ENCODE data around the gene FADS3. TPM values are rescaled to one million over a fixed set of nuclear protein-coding genes. Genes with fewer than 3 reads are reported as not detected.

The FADS3 gene, protein sequence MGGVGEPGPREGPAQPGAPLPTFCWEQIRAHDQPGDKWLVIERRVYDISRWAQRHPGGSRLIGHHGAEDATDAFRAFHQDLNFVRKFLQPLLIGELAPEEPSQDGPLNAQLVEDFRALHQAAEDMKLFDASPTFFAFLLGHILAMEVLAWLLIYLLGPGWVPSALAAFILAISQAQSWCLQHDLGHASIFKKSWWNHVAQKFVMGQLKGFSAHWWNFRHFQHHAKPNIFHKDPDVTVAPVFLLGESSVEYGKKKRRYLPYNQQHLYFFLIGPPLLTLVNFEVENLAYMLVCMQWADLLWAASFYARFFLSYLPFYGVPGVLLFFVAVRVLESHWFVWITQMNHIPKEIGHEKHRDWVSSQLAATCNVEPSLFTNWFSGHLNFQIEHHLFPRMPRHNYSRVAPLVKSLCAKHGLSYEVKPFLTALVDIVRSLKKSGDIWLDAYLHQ
- total RNA-seq, result 10 to 100 TPM; 10.8 to 17.8 (median 11.5) TPM
- total RNA-seq (2013), result 19.1 TPM

- Mint-ChIP-seq H3K4me1 (peaks cover 0 to 4% of the 10 kb centered on the region in 2 donors), H3K4me3 (peak within 1 kb of the TSS; percentile 79), H3K9me3 (no peaks in the 10 kb centered on the region), H3K27ac (peak within 1 kb of the TSS; percentile 64 to 79), H3K36me3 (no peaks in the 10 kb centered on the region), H3K27me3 (ENCODE audit: low read depth in 2 of 2) (no peaks in the 10 kb centered on the region)
- peak; percentile 70 to 84 (median 79) for ATAC-seq
- H3K4me1 ChIP-seq (ENCODE audit: control insufficient read depth, insufficient read depth, low read length), result peaks cover 20% of the 10 kb centered on the region
- H3K4me3 ChIP-seq (ENCODE audit: low read length), result peak within 1 kb of the TSS; percentile 55
- no peaks in the 10 kb centered on the region for H3K36me3 ChIP-seq (ENCODE audit: control insufficient read depth, insufficient read depth, low read length)
- under 1% methylated on average over 96 of the region's 96 CpGs for WGBS (ENCODE audit: insufficient coverage)
- TF ChIP-seq CTCF (IDR thresholded peaks at IDR 0.05), result no peak
- no peaks in the 10 kb centered on the region for H3K27me3 ChIP-seq (ENCODE audit: control insufficient read depth, insufficient read depth, low read length)
- H3K27ac ChIP-seq (ENCODE audit: low read length), result peak within 1 kb of the TSS; percentile 51
- intact Hi-C loops (cut with micrococcal nuclease), result no loop called here
- no peaks in the 10 kb centered on the region for H3K9me3 ChIP-seq (ENCODE audit: control insufficient read depth, insufficient read depth, low read length)
- DNase-seq, result peak; percentile 48 to 84
These were observed at the start of gene FADS3 for GRCh38 chr11:61891331-61892084. FADS3 (minus strand) TSS chr11:61891545; CDS start chr11:61891381, 164 bp downstream.

GRCh38 chr11:61940466-61940865 lies 49.1 kb upstream of the FADS3 start:
- no peak for DNase-seq
- 89% methylated on average over 10 of the region's 10 CpGs for WGBS (ENCODE audit: insufficient coverage)
- peaks cover 8% of the 10 kb centered on the region for H3K9me3 ChIP-seq (ENCODE audit: control insufficient read depth, insufficient read depth, low read length)
- H3K4me1 ChIP-seq (ENCODE audit: control insufficient read depth, insufficient read depth, low read length), result no peaks in the 10 kb centered on the region
- peaks cover 7% of the 10 kb centered on the region for H3K27me3 ChIP-seq (ENCODE audit: control insufficient read depth, insufficient read depth, low read length)
- no peaks in the 10 kb centered on the region for H3K36me3 ChIP-seq (ENCODE audit: control insufficient read depth, insufficient read depth, low read length)
- Mint-ChIP-seq H3K36me3 (no peaks in the 10 kb centered on the region), H3K9me3 (peaks cover 0 to 2% of the 10 kb centered on the region in 2 donors), H3K4me1 (no peaks in the 10 kb centered on the region), H3K27ac (no peak overlapping the region), H3K4me3 (no peak overlapping the region), H3K27me3 (ENCODE audit: low read depth in 2 of 2) (peaks cover 17 to 20% of the 10 kb centered on the region in 2 donors)
- no peak overlapping the region for H3K27ac ChIP-seq (ENCODE audit: low read length)
- intact Hi-C loops (cut with micrococcal nuclease), result no loop called here
- no peak for TF ChIP-seq CTCF (IDR thresholded peaks at IDR 0.05)
- ATAC-seq, result no peak
- no peak overlapping the region for H3K4me3 ChIP-seq (ENCODE audit: low read length)

DNA sequence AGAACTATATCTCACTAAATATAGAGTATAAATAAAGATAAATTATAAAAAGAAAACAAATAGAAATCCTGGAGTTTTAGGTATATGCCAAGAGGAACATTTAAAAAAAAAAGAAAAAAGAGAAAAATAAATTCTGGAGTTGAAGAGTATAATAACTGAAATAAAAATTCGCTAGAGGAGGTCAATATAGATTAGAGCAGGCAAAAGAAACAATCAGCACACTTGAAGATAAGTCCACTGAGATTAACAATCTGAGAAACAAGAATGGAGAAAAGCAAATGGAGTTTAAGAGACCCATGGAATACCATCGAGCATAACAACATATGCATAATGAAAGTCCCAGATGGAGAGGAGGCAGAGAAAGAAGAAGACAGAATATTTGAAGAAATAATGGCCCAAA lies 44.5 kb upstream of the FADS3 start:
- ATAC-seq (no peak), DNase-seq (no peak)
- no peak overlapping the region for H3K4me3 Mint-ChIP-seq
- WGBS (ENCODE audit: insufficient coverage), result 90% methylated on average over 2 of the region's 2 CpGs
- intact Hi-C loops (cut with micrococcal nuclease), result no loop called here
- Histone ChIP-seq H3K27me3 (ENCODE audit: control insufficient read depth, insufficient read depth, low read length) (peaks cover 7% of the 10 kb centered on the region), H3K27ac (ENCODE audit: low read length) (no peak overlapping the region), H3K4me3 (ENCODE audit: low read length) (no peak overlapping the region), H3K4me1 (ENCODE audit: control insufficient read depth, insufficient read depth, low read length) (no peaks in the 10 kb centered on the region), H3K9me3 (ENCODE audit: control insufficient read depth, insufficient read depth, low read length) (peaks cover 8% of the 10 kb centered on the region), H3K36me3 (ENCODE audit: control insufficient read depth, insufficient read depth, low read length) (no peaks in the 10 kb centered on the region)
- no peaks in the 10 kb centered on the region for H3K36me3 Mint-ChIP-seq
- H3K4me1 Mint-ChIP-seq, result no peaks in the 10 kb centered on the region
- H3K27ac Mint-ChIP-seq, result no peak overlapping the region
- no peak for TF ChIP-seq CTCF (IDR thresholded peaks at IDR 0.05)
- peaks cover 0 to 5% of the 10 kb centered on the region in 2 donors for H3K9me3 Mint-ChIP-seq
- peaks cover 37 to 48% of the 10 kb centered on the region in 2 donors for H3K27me3 Mint-ChIP-seq (ENCODE audit: low read depth in 2 of 2)
